Measurements from ENCODE around the gene THAP4. TPM values are rescaled to one million over a fixed set of nuclear protein-coding genes. Genes with fewer than 3 reads are reported as not detected.

THAP4 gene
- total and polyA plus RNA-seq, 2 of the 13 experiments (the other 11 are each of a cell fraction or from before 2014, with no cell fraction given), result 59.7 to 75.7 TPM

GRCh38 chr2:241546771-241547498, 90.0 kb downstream of the THAP4 start (continued):
- TF ChIP-seq, protein P1, sequence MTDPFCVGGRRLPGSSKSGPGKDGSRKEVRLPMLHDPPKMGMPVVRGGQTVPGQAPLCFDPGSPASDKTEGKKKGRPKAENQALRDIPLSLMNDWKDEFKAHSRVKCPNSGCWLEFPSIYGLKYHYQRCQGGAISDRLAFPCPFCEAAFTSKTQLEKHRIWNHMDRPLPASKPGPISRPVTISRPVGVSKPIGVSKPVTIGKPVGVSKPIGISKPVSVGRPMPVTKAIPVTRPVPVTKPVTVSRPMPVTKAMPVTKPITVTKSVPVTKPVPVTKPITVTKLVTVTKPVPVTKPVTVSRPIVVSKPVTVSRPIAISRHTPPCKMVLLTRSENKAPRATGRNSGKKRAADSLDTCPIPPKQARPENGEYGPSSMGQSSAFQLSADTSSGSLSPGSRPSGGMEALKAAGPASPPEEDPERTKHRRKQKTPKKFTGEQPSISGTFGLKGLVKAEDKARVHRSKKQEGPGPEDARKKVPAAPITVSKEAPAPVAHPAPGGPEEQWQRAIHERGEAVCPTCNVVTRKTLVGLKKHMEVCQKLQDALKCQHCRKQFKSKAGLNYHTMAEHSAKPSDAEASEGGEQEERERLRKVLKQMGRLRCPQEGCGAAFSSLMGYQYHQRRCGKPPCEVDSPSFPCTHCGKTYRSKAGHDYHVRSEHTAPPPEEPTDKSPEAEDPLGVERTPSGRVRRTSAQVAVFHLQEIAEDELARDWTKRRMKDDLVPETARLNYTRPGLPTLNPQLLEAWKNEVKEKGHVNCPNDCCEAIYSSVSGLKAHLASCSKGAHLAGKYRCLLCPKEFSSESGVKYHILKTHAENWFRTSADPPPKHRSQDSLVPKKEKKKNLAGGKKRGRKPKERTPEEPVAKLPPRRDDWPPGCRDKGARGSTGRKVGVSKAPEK (CRISPR knock-in tag; IDR thresholded peaks at IDR 0.05; ENCODE audit: borderline replicate concordance), result no peak
- TF ChIP-seq ZNF510 (CRISPR knock-in tag; IDR thresholded peaks at IDR 0.05; ENCODE audit: low read depth), result no peak
- TF ChIP-seq ZNF350 (CRISPR knock-in tag; IDR thresholded peaks at IDR 0.05; ENCODE audit: borderline replicate concordance, low read depth), result peak; percentile 26; the same call in 1 of the 2 replicates
- no peak for TF ChIP-seq SOX6 (IDR thresholded peaks at IDR 0.05)
- peak; percentile 62; the same call in 1 of the 2 replicates for TF ChIP-seq SOX6 (CRISPR knock-in tag; IDR thresholded peaks at IDR 0.05)
- TF ChIP-seq ZNF713 (CRISPR knock-in tag; IDR thresholded peaks at IDR 0.05), result peak; percentile 83; the same call in 1 of the 2 replicates
- TF ChIP-seq MEIS2 (CRISPR knock-in tag; IDR thresholded peaks at IDR 0.05), result peak; percentile 39; the same call in 1 of the 2 replicates
- TF ChIP-seq SIX4 (CRISPR knock-in tag; IDR thresholded peaks at IDR 0.05), result no peak
- no peak for TF ChIP-seq ATF7 (IDR thresholded peaks at IDR 0.05)
- peak; percentile 92 for TF ChIP-seq ATF7 (CRISPR knock-in tag; IDR thresholded peaks at IDR 0.05)
- TF ChIP-seq ZNF776 (CRISPR knock-in tag; IDR thresholded peaks at IDR 0.05), result no peak
- TF ChIP-seq KLF9 (CRISPR knock-in tag; IDR thresholded peaks at IDR 0.05; ENCODE audit: low read depth), result no peak
- no peak for TF ChIP-seq NCOR1 (IDR thresholded peaks at IDR 0.05; ENCODE audit: borderline replicate concordance, low read length)
- no peak for TF ChIP-seq ZXDC (CRISPR knock-in tag; IDR thresholded peaks at IDR 0.05)
- TF ChIP-seq GMEB1 (CRISPR knock-in tag; IDR thresholded peaks at IDR 0.05; ENCODE audit: borderline replicate concordance), result 0 out of 2 replicates have a peak, but pooled peaks have one; percentile 21
- peak; percentile 80; the same call in 1 of the 2 replicates for TF ChIP-seq ZNF839 (CRISPR knock-in tag; IDR thresholded peaks at IDR 0.05; ENCODE audit: borderline replicate concordance)
- TF ChIP-seq CENPBD1 (CRISPR knock-in tag; IDR thresholded peaks at IDR 0.05; ENCODE audit: borderline replicate concordance, low read depth), result no peak
